H1 (cell line): ENCODE measurements around the gene SCAF1. TPM values are rescaled to one million over a fixed set of nuclear protein-coding genes. Genes with fewer than 3 reads are reported as not detected.

Experiments
- ATF2 ChIP-seq: IDR thresholded peaks from 2 replicates; pipeline ENCODE4 v1.6.1; 2012; ENCODE audit warnings: low read length, inconsistent platforms
- BACH1 ChIP-seq: IDR thresholded peaks from 2 replicates; pipeline ENCODE4 v1.6.1; 2012; ENCODE audit warnings: low read length, improper control_type of control experiment
- CEBPB ChIP-seq: IDR thresholded peaks from 2 replicates; pipeline ENCODE4 v1.6.1; 2012; ENCODE audit warnings: low read depth, low read length
- E2F6 ChIP-seq: IDR thresholded peaks from 2 replicates; pipeline ENCODE4 v1.6.1; 2012; ENCODE audit warnings: inconsistent platforms
- SIRT6 ChIP-seq: IDR thresholded peaks from one replicate; pipeline ENCODE4 v1.7.1; 2012; ENCODE audit warnings: low read length, inconsistent platforms
- SIX5 ChIP-seq: IDR thresholded peaks from 2 replicates; pipeline ENCODE4 v1.6.1; 2011; ENCODE audit warnings: mild to moderate bottlenecking, low read depth, low read length
- TBP ChIP-seq: IDR thresholded peaks from 2 replicates; pipeline ENCODE4 v1.6.1; 2011; ENCODE audit warnings: low read depth, low read length, improper control_type of control experiment
- polyA plus RNA-seq, 7 experiments: library from polyadenylated mRNA; depleted of rRNA in 3 of 7; stranded (reverse) in 5 of 7; unstranded in 2 of 7; fragments of >200 nt in 5 of 7; fragments of 200-250 nt in 2 of 7; gene quantifications; 1 replicate in 5 of 7; 2 replicates in 1 of 7; 4 replicates in 1 of 7; pipeline versions ENCODE4 v1.2.1 to v1.2.3, GENCODE V29; 2011 to 2013; ENCODE audit warnings: missing spikeins in 2 of 7, mixed read lengths in 2 of 7
- total RNA-seq: library from RNA; stranded (reverse); fragmentation: NEBNext Ultra II Directional; extraction: Animal tissue kit (Norgen Biotek cat#: 25700); gene quantifications from 2 replicates; pipeline ENCODE4 v1.2.1, GENCODE V29; 2021

The SCAF1 gene
- total and polyA plus RNA-seq, 2 of the 8 experiments (the other 6 are each of a cell fraction or from before 2014, with no cell fraction given): 9.7 to 81.7 TPM

GRCh38 chr19:49652551-49653465 is 10.8 kb downstream of the SCAF1 start (continued):
- TF ChIP-seq CEBPB: no peak
- no peak for TF ChIP-seq E2F6
- TF ChIP-seq ATF2: no peak
- no peak for TF ChIP-seq TBP
- TF ChIP-seq SIRT6: no peak
- no peak for TF ChIP-seq SIX5
- no peak for TF ChIP-seq BACH1
- TF ChIP-seq, all 59 proteins: peak for 0
